H1 (cell line): ENCODE measurements around the gene LNX2. TPM values are rescaled to one million over a fixed set of nuclear protein-coding genes. Genes with fewer than 3 reads are reported as not detected.

Source experiments
- CBX5 ChIP-seq: fragments of 300-800, 300-1000 bp; sonication (generic); IDR thresholded peaks from 2 replicates; pipeline ENCODE4 v1.7.1; 2016; ENCODE audit warnings: antibody characterized with exemption, low read length, low read depth
- CHD7 ChIP-seq: fragments of 300-600 bp; sonication (generic); IDR thresholded peaks from 2 replicates; pipeline ENCODE4 v1.7.1; 2012; ENCODE audit warnings: low read length, moderate library complexity, mild to moderate bottlenecking, inconsistent platforms; ENCODE audit not compliant: insufficient replicate concordance
- POU5F1 ChIP-seq: IDR thresholded peaks from 2 replicates; pipeline ENCODE4 v1.6.1; 2011; ENCODE audit warnings: low read depth, mild to moderate bottlenecking, low read length, moderate library complexity
- TCF12 ChIP-seq: IDR thresholded peaks from 2 replicates; pipeline ENCODE4 v1.6.1; 2011; ENCODE audit warnings: low read depth, mild to moderate bottlenecking, low read length
- polyA plus RNA-seq, 7 experiments: library from polyadenylated mRNA; depleted of rRNA in 3 of 7; stranded (reverse) in 5 of 7; unstranded in 2 of 7; fragments of >200 nt in 5 of 7; fragments of 200-250 nt in 2 of 7; gene quantifications; 1 replicate in 5 of 7; 2 replicates in 1 of 7; 4 replicates in 1 of 7; pipeline versions ENCODE4 v1.2.1 to v1.2.3, GENCODE V29; 2011 to 2013; ENCODE audit warnings: missing spikeins in 2 of 7, mixed read lengths in 2 of 7
- total RNA-seq: library from RNA; stranded (reverse); fragmentation: NEBNext Ultra II Directional; extraction: Animal tissue kit (Norgen Biotek cat#: 25700); gene quantifications from 2 replicates; pipeline ENCODE4 v1.2.1, GENCODE V29; 2021

LNX2 gene
- total and polyA plus RNA-seq, 2 of the 8 experiments (the other 6 are each of a cell fraction or from before 2014, with no cell fraction given) = 6.4 to 13.9 TPM

DNA sequence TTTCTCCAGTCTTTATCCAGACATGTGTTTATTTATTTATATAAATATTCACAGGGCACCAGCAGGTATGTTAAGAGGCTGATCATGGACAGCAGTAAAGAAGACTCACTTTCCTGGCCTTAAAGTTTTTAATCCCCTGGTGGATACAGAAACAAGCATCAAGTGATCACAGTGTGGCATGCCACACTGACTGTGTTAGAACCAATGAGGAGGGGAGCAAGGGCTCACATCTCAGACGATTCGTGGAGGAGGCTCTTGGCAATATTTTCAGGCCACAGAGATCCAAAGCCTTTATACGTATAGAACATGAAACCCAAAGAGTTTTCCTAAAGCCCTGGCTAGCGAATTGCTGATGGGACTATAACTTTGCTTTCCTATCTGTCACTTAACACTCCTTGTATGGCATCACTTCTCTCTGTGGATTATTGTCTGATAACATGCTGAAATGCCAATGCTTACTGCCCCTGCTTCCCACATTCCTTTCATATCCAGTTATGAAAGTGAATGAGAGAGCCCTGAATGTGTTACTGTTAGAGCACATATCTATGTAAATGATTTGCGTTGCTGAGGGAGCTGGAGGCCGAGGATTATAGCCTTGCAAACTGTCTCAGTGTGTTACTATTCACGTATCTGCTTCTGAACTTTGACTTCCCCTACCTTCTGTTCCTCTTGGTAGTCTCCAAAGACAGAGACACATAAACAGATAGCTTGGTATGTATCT is 39.0 kb upstream of the LNX2 start (continued):
- TF ChIP-seq CHD7 (no peak), POU5F1 (no peak), CBX5 (no peak), TCF12 (no peak)
